ENCODE data around the gene PTPRC.

DNA sequence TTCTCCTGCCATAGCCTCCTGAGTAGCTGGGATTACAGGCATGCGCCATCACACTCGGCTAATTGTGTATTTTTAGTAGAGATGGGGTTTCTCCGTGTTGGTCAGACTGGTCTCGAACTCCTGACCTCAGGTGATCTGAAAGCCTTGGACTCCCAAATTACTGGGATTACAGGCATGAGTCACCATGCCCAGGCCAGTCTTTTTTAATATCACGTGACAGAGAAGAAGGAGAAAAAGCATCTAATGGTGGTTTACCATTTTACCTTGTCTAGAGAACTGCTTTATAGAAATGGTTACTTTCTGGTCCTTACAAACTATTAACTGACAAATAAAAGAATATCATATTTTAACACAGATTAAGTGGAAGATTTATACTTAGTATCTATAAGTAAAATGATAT, 168.0 kb downstream of the PTPRC start:
- TF ChIP-seq CTCF (conservative IDR thresholded peaks at IDR 0.05; ENCODE audit: low read depth, low read length), result no peak
- TF ChIP-seq EZH2 (IDR thresholded peaks at IDR 0.05; ENCODE audit: borderline replicate concordance, low read depth, low read length, poor library complexity, severe bottlenecking), result no peak

Data from A673 (cell line).